ES-I3 (cell line): ENCODE results near the gene KDELR3.

ENCODE experiments used
- H3K36me3 ChIP-seq: 2 replicates; pipeline ENCODE4 v1.6.1; 2013; ENCODE audit warnings: mild to moderate bottlenecking, low read length, control low read depth, moderate library complexity; ENCODE audit not compliant: insufficient read depth
- H3K4me1 ChIP-seq: 2 replicates; pipeline ENCODE4 v1.6.1; 2013; ENCODE audit warnings: mild to moderate bottlenecking, control low read depth, low read length; ENCODE audit not compliant: insufficient read depth
- H3K9ac ChIP-seq: 2 replicates; pipeline ENCODE4 v1.6.1; 2013; ENCODE audit warnings: low read depth, mild to moderate bottlenecking, low read length, moderate library complexity
- H3K9me3 ChIP-seq: 2 replicates; pipeline ENCODE4 v1.6.1; 2013; ENCODE audit warnings: mild to moderate bottlenecking, low read length, moderate library complexity; ENCODE audit not compliant: control insufficient read depth, insufficient read depth

Gene KDELR3

GRCh38 chr22:38431266-38432010 is 36.5 kb upstream of the KDELR3 start:
- Histone ChIP-seq H3K9me3 (no peaks in the 10 kb centered on the region), H3K9ac (no peak overlapping the region), H3K36me3 (no peaks in the 10 kb centered on the region), H3K4me1 (peaks cover 6% of the 10 kb centered on the region; the same call in 1 of the 2 replicates)

GRCh38 chr22:38432264-38432663 is 35.6 kb upstream of the KDELR3 start:
- Histone ChIP-seq H3K36me3 (no peaks in the 10 kb centered on the region), H3K4me1 (peaks cover 6% of the 10 kb centered on the region; the same call in 1 of the 2 replicates), H3K9ac (no peak overlapping the region), H3K9me3 (no peaks in the 10 kb centered on the region)

- H3K9me3 ChIP-seq = no peaks in the 10 kb centered on the region
- H3K36me3 ChIP-seq = no peaks in the 10 kb centered on the region
- H3K9ac ChIP-seq = no peak overlapping the region
- peaks cover 6% of the 10 kb centered on the region; the same call in 1 of the 2 replicates for H3K4me1 ChIP-seq
Measured at GRCh38 chr22:38433871-38434270, 34.0 kb upstream of the KDELR3 start.

GRCh38 chr22:38435010-38435409 is 32.9 kb upstream of the KDELR3 start:
- Histone ChIP-seq H3K9me3 (no peaks in the 10 kb centered on the region), H3K4me1 (peaks cover 6% of the 10 kb centered on the region; the same call in 1 of the 2 replicates), H3K9ac (no peak overlapping the region), H3K36me3 (no peaks in the 10 kb centered on the region)

GRCh38 chr22:38435965-38436364 is 31.9 kb upstream of the KDELR3 start:
- H3K9me3 ChIP-seq = no peaks in the 10 kb centered on the region
- H3K9ac ChIP-seq = no peak overlapping the region
- H3K36me3 ChIP-seq = no peaks in the 10 kb centered on the region
- H3K4me1 ChIP-seq = peaks cover 6% of the 10 kb centered on the region; the same call in 1 of the 2 replicates

GRCh38 chr22:38436629-38437395 is 31.1 kb upstream of the KDELR3 start:
- Histone ChIP-seq H3K4me1 (peaks cover 2% of the 10 kb centered on the region; the same call in 1 of the 2 replicates), H3K9ac (no peak overlapping the region), H3K9me3 (no peaks in the 10 kb centered on the region), H3K36me3 (no peaks in the 10 kb centered on the region)

GRCh38 chr22:38437416-38437815 is 30.5 kb upstream of the KDELR3 start:
- Histone ChIP-seq H3K4me1 (peaks cover 2% of the 10 kb centered on the region; the same call in 1 of the 2 replicates), H3K9ac (no peak overlapping the region), H3K9me3 (no peaks in the 10 kb centered on the region), H3K36me3 (no peaks in the 10 kb centered on the region)

- H3K36me3 ChIP-seq = no peaks in the 10 kb centered on the region
- H3K9me3 ChIP-seq = no peaks in the 10 kb centered on the region
- H3K4me1 ChIP-seq = peaks cover 2% of the 10 kb centered on the region; the same call in 1 of the 2 replicates
- H3K9ac ChIP-seq = no peak overlapping the region
Measured at GRCh38 chr22:38440747-38441350, 27.0 kb upstream of the KDELR3 start.

GRCh38 chr22:38441620-38442287 is 26.1 kb upstream of the KDELR3 start:
- no peaks in the 10 kb centered on the region for H3K9me3 ChIP-seq
- H3K4me1 ChIP-seq = no peaks in the 10 kb centered on the region; the same call in 1 of the 2 replicates
- no peaks in the 10 kb centered on the region for H3K36me3 ChIP-seq
- no peak overlapping the region for H3K9ac ChIP-seq

- Histone ChIP-seq H3K36me3 (no peaks in the 10 kb centered on the region), H3K9me3 (no peaks in the 10 kb centered on the region), H3K4me1 (no peaks in the 10 kb centered on the region), H3K9ac (no peak overlapping the region)
Measured at GRCh38 chr22:38442967-38443627, 24.8 kb upstream of the KDELR3 start.

GRCh38 chr22:38443628-38444521 is 24.0 kb upstream of the KDELR3 start:
- Histone ChIP-seq H3K9ac (no peak overlapping the region), H3K36me3 (no peaks in the 10 kb centered on the region), H3K9me3 (no peaks in the 10 kb centered on the region), H3K4me1 (no peaks in the 10 kb centered on the region)

GRCh38 chr22:38444783-38445182 is 23.1 kb upstream of the KDELR3 start:
- H3K4me1 ChIP-seq = no peaks in the 10 kb centered on the region
- H3K9me3 ChIP-seq = no peaks in the 10 kb centered on the region
- H3K36me3 ChIP-seq = no peaks in the 10 kb centered on the region
- no peak overlapping the region for H3K9ac ChIP-seq

- Histone ChIP-seq H3K9ac (no peak overlapping the region), H3K9me3 (no peaks in the 10 kb centered on the region), H3K4me1 (peaks cover 9% of the 10 kb centered on the region)
Measured at GRCh38 chr22:38446018-38446601, 21.8 kb upstream of the KDELR3 start.

More at GRCh38 chr22:38446018-38446601, 21.8 kb upstream of the KDELR3 start:
- no peaks in the 10 kb centered on the region for H3K36me3 ChIP-seq
